Endothelial cell of umbilical vein (primary cell): Measurements from ENCODE around the gene RAB6B. TPM values are rescaled to one million over a fixed set of nuclear protein-coding genes. Genes with fewer than 3 reads are reported as not detected.

Experiments
- BruUV-seq: library from RNA; stranded (reverse); fragments of 400-500 nt; replicated peaks from 2 replicates; lab custom pipeline; 2021; lab: Mats Ljungman, UMichigan
- CTCF ChIA-PET: fragments of 300-600, 350-600 bp; sonication (Branson Sonifier 250); formaldehyde crosslinking; loops from one replicate; lab custom pipeline; 2021; ENCODE audit warnings: antibody characterized with exemption, inconsistent platforms; lab: Charles Lee
- POLR2A ChIA-PET: fragments of 300-600, 350-600 bp; sonication (Branson Sonifier 250); formaldehyde crosslinking; loops from one replicate; lab custom pipeline; 2021; ENCODE audit warnings: antibody characterized with exemption, inconsistent platforms; lab: Charles Lee
- DNase-seq: peaks from one replicate; pipeline ENCODE4 v3.0.0-alpha.2; 2011; ENCODE audit warnings: low read depth, low spot score
- FAIRE-seq: peaks from 2 replicates; lab custom pipeline; 2011; peaks lifted over from hg19 to GRCh38; lab: Jason Lieb, UNC
- H2AFZ ChIP-seq: 2 replicates; pipeline ENCODE4 v1.6.0; 2012; ENCODE audit warnings: low read depth, low read length, control low read depth, inconsistent platforms
- H3K27ac ChIP-seq: 2 replicates; pipeline ENCODE4 v1.5.1; 2011; ENCODE audit warnings: low read depth, mild to moderate bottlenecking, control low read depth, low read length, moderate library complexity; ENCODE audit not compliant: insufficient read depth
- H3K27me3 ChIP-seq, 2 experiments: 2 replicates each; pipeline versions ENCODE4 v1.6.0 to v1.6.1; 2011; ENCODE audit warnings: low read length in 2 of 2, mixed read lengths in 1 of 2; ENCODE audit not compliant: control insufficient read depth in 2 of 2, insufficient read depth in 2 of 2
- H3K36me3 ChIP-seq, 2 experiments: 2 replicates in 1 of 2; 3 replicates in 1 of 2; pipeline ENCODE4 v1.5.1; 2011; ENCODE audit warnings: low read length in 2 of 2, mild to moderate bottlenecking in 1 of 2, moderate library complexity in 1 of 2; ENCODE audit not compliant: control insufficient read depth in 2 of 2, insufficient read depth in 2 of 2; ENCODE audit errors: extremely low read depth in 1 of 2
- H3K4me1 ChIP-seq: 3 replicates; pipeline ENCODE4 v1.5.1; 2011; ENCODE audit warnings: mild to moderate bottlenecking, low read length; ENCODE audit not compliant: control insufficient read depth, insufficient read depth; ENCODE audit errors: extremely low read depth
- H3K4me2 ChIP-seq: 2 replicates; pipeline ENCODE4 v1.6.1; 2011; ENCODE audit warnings: low read length, control low read depth, mixed read lengths; ENCODE audit not compliant: insufficient read depth
- H3K4me3 ChIP-seq, 3 experiments: fragments of 200-600 bp in 1 of 3; sonication (generic), shearing (Covaris generic) in 1 of 3; replicated peaks in 1 of 3; 2 replicates each; pipeline ENCODE4 v1.5.1; 2011 to 2016; ENCODE audit warnings: control low read depth in 3 of 3, low read length in 3 of 3, mild to moderate bottlenecking in 2 of 3, inconsistent platforms in 1 of 3, low read depth in 1 of 3, moderate library complexity in 1 of 3; ENCODE audit not compliant: insufficient read depth in 1 of 3
- H3K79me2 ChIP-seq: 2 replicates; pipeline ENCODE4 v1.6.0; 2012; ENCODE audit warnings: low read length, inconsistent platforms; ENCODE audit not compliant: control insufficient read depth, insufficient read depth
- H3K9ac ChIP-seq: replicated peaks from 2 replicates; pipeline ENCODE3; 2011; ENCODE audit warnings: low read length, control low read depth; ENCODE audit not compliant: insufficient read depth; ENCODE audit errors: extremely low read depth
- H3K9me1 ChIP-seq: replicated peaks from 3 replicates; pipeline ENCODE4 v1.6.0; 2011; ENCODE audit warnings: mild to moderate bottlenecking, low read length; ENCODE audit not compliant: control insufficient read depth, insufficient read depth; ENCODE audit errors: extremely low read depth
- H3K9me3 ChIP-seq: replicated peaks from 2 replicates; pipeline ENCODE4 v1.5.1; 2012; ENCODE audit warnings: low read length, inconsistent platforms; ENCODE audit not compliant: control insufficient read depth, insufficient read depth
- H4K20me1 ChIP-seq: replicated peaks from 2 replicates; pipeline ENCODE3; 2011; ENCODE audit warnings: mild to moderate bottlenecking, low read length; ENCODE audit not compliant: control insufficient read depth, insufficient read depth; ENCODE audit errors: extremely low read depth
- CTCF ChIP-seq, 2 donors: IDR thresholded peaks; 1 replicate in 1 of 2; 2 replicates in 1 of 2; pipeline ENCODE4 v1.5.1; 2011; ENCODE audit warnings: low read length in 2 of 2, mild to moderate bottlenecking in 2 of 2, moderate library complexity in 2 of 2, control low read depth in 1 of 2, inconsistent platforms in 1 of 2, low read depth in 1 of 2; ENCODE audit not compliant: insufficient read depth in 1 of 2; ENCODE audit errors: extremely low read depth in 1 of 2
- EZH2 ChIP-seq: IDR thresholded peaks from 2 replicates; pipeline ENCODE4 v1.6.1; 2012; ENCODE audit warnings: borderline replicate concordance, low read depth, mild to moderate bottlenecking, moderate library complexity, low read length, inconsistent platforms; ENCODE audit not compliant: severe bottlenecking
- FOS ChIP-seq: IDR thresholded peaks from 2 replicates; pipeline ENCODE4 v1.6.1; 2011; ENCODE audit warnings: mild to moderate bottlenecking, low read length, moderate library complexity, borderline replicate concordance; ENCODE audit not compliant: insufficient read depth
- GATA2 ChIP-seq: IDR thresholded peaks from 2 replicates; pipeline ENCODE4 v1.7.0; 2011; ENCODE audit warnings: low read depth, mild to moderate bottlenecking, moderate library complexity, mixed read lengths, low read length; ENCODE audit not compliant: insufficient read length, insufficient read depth
- JUN ChIP-seq: IDR thresholded peaks from 2 replicates; pipeline ENCODE4 v1.6.1; 2011; ENCODE audit warnings: borderline replicate concordance, low read depth; ENCODE audit not compliant: insufficient read length, insufficient read depth
- MAX ChIP-seq: IDR thresholded peaks from 2 replicates; pipeline ENCODE4 v1.6.1; 2011; ENCODE audit not compliant: insufficient read depth, insufficient read length
- MYC ChIP-seq: IDR thresholded peaks from one replicate; pipeline ENCODE4 v1.6.1; 2011; ENCODE audit warnings: mild to moderate bottlenecking, low read depth, low read length
- POLR2A ChIP-seq: IDR thresholded peaks from 2 replicates; pipeline ENCODE4 v1.6.1; 2012; ENCODE audit warnings: low read depth, mild to moderate bottlenecking, control low read depth, low read length
- POLR2AphosphoS5 ChIP-seq: IDR thresholded peaks from 2 replicates; pipeline ENCODE4 v1.6.1; 2012; ENCODE audit warnings: low read depth, mild to moderate bottlenecking, control low read depth, low read length, moderate library complexity; ENCODE audit not compliant: insufficient read depth
- dilution Hi-C: fragments of 300-500 bp; cut with MboI; formaldehyde crosslinking; loops from one replicate; pipeline ENCODE4 v1.15.0; 2019; ENCODE audit warnings: low sequenced_read_pairs; ENCODE audit not compliant: extremely low pct_ligation_motif_present
- intact Hi-C: fragments of 100-400 bp; cut with micrococcal nuclease; formaldehyde crosslinking; loops from one replicate; pipeline ENCODE4 v1.10.0; 2022
- polyA plus RNA-seq, 4 experiments: library from polyadenylated mRNA; depleted of rRNA in 3 of 4; stranded (reverse) in 3 of 4; unstranded in 1 of 4; fragments of >200 nt; gene quantifications; 2 replicates each; pipeline versions ENCODE4 v1.2.1 to v1.2.3, GENCODE V29; 2011 to 2012; ENCODE audit warnings: missing spikeins in 1 of 4
- total RNA-seq: library from RNA; stranded (reverse); gene quantifications from 2 replicates; pipeline ENCODE4 v1.2.3, GENCODE V29; 2021

The RAB6B gene
- total and polyA plus RNA-seq, 2 donors (not counting 3 experiments of a cell fraction or from before 2014, with no cell fraction given): 1.7 to 6.7 TPM

- CTCF ChIA-PET: no interaction called here
- DNase-seq (no peak), FAIRE-seq (no peak)
- Histone ChIP-seq H3K36me3 (peaks cover 15 to 16% of the 10 kb centered on the region in 2 experiments), H2AFZ (no peak overlapping the region), H3K4me1 (no peaks in the 10 kb centered on the region), H3K9me1 (no peaks in the 10 kb centered on the region), H3K4me2 (no peak overlapping the region), H3K4me3 (no peak overlapping the region), H3K27ac (no peak overlapping the region), H4K20me1 (no peaks in the 10 kb centered on the region), H3K27me3 (no peaks in the 10 kb centered on the region), H3K9ac (no peak overlapping the region), H3K79me2 (no peaks in the 10 kb centered on the region), H3K9me3 (no peaks in the 10 kb centered on the region)
- intact Hi-C loops (loop anchor here (10.0 kb wide), 1 partner anchor 669 kb away; the partner anchor contains the start of genes ANAPC13 and CEP63), dilution Hi-C loops (no loop called here)
- no peak for TF ChIP-seq FOS
- TF ChIP-seq MYC: no peak
- TF ChIP-seq MAX: no peak
- no peak for TF ChIP-seq JUN
- TF ChIP-seq GATA2: no peak
- no peak for TF ChIP-seq POLR2AphosphoS5
- TF ChIP-seq POLR2A: no peak
- no peak for TF ChIP-seq CTCF (IDR thresholded peaks at IDR 0.05; ENCODE audit: extremely low read depth in 1 of 2, insufficient read depth in 1 of 2, low read depth in 1 of 2, low read length in 2 of 2)
- no peak for TF ChIP-seq EZH2
- no TSS peak for BruUV-seq
- POLR2A ChIA-PET: no interaction called here
Observed at GRCh38 chr3:133815386-133815785, 80.3 kb downstream of the RAB6B start.
